GM19035 (cell line): ENCODE results near the gene SEMA3F.
A peak's percentile ranks its signal among the peaks of the same experiment; 100 is the strongest.
"Not testable (repeated sequence)": the region's sequence is repeated elsewhere in the genome, so short reads cannot be mapped to it uniquely, and the experiment has no call there.

Experiments used
- ATAC-seq: cut with Tn5 transposase; IDR thresholded peaks from one replicate; pipeline ENCODE4 v1.9.1; 2021; ENCODE audit not compliant: unreplicated experiment

SEMA3F gene

DNA sequence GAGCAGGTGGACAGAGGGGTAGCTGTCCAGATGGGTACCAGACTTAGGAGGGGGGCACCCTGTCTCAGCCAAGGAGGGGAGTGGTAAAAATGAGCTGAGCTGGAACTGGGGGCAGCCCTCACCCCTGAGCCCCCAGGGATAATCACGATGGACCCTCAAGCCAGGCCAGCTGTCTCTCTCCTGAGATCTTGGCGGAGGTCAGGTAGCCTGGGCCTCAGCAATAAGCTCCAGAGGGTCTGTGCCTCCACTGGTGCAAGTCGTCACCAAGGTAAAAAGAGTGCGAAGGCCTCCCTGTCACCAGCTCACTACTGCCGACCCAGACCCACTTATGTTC lies 55.0 kb downstream of the SEMA3F start:
- ATAC-seq = no peak

DNA sequence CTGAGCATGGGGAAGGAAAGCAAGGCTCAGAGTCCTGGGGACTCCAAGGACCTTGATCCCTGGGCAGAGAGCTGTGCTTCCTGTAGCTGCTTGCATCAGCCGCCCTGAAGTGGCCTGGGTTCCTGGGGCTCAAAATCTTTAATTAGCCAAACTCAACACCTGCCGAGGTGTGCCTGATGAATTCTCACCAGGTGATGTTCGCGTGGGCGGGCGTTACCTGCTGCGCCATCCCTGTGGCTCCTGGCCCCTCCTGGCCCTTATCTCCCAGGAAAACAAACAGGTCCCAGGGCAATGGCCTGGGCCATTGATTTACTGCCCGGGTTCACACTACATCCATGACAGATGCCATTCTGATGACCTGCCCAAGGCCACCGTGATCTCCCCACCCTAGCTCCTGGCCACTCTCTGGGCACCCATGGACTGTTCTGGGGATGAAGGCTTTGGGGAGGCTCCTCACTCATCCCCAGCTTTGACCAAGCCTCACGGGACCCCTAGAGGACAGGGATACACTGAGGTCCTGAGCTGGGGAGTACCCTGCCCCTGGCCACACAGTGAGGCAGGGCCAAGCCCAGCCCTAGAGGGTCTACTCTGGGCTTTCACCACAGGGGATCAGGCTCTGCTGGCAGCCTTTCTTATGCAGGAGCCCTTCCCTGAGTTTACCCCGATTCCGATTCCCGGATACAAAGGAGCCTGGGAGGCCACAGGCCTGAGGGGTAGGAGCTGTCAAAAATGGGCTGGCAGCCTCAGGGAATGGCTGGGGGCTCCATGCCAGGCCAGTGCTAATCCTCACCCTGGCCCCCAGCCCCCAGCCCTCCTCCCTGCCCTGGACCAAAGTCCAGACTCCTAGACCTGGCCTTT lies 55.6 kb downstream of the SEMA3F start:
- no peak for ATAC-seq

DNA sequence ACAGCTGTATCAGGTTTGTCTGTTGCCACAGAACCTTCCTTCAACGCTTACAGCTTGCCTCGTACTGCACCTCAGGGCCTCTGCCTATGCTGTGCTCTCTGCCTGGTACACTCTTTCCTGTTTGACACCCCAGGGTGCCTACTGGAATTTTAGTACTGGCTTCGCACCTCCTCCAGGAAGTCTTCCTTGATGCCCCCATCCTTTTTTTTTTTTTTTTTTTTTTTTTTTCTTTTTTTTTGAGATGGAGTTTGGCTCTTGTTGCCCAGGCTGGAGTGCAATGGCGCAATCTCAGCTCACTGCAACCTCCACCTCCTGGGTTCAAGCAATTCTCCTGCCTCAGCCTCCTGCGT lies 56.2 kb downstream of the SEMA3F start:
- ATAC-seq = not testable (repeated sequence)

DNA sequence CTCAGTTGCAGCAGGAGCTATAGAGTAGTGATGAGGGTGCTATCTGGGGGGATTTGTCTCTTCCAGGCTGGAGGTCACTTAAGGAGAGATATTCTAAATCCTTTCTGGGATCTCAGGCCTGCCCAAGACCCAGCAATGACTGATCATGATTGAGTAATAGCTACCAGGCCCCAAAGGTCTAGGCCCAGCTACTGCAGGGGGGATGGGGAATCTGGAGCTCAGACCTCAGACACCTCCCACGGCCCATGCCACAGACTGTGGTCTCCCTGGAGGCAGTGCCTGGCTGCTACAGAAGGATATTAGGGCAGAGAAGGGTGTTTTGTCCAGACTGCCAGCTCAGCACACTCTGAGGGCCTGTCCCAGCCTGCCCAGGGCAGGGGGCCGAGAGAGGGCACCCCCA lies 56.8 kb downstream of the SEMA3F start:
- no peak for ATAC-seq

DNA sequence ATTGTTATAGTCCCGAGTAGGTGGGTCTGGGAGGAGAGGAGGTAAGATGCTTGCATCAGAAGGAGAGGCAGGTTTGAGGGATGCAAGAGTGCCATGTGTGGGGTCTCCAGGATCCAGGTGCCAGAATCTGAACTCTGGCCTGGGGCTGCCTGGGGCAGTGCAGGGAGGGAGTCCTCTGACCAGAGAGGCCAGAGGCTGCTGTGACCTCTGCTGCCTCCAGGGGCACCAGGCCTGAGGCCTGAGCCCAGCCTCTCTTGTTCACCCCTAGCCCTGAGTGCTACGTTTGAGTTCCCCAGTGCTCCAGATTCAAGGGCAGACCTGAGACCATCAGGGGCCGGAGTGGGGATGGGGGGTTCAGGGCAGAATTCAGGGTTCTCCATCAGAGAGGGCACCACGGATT lies 57.4 kb downstream of the SEMA3F start:
- no peak for ATAC-seq

DNA sequence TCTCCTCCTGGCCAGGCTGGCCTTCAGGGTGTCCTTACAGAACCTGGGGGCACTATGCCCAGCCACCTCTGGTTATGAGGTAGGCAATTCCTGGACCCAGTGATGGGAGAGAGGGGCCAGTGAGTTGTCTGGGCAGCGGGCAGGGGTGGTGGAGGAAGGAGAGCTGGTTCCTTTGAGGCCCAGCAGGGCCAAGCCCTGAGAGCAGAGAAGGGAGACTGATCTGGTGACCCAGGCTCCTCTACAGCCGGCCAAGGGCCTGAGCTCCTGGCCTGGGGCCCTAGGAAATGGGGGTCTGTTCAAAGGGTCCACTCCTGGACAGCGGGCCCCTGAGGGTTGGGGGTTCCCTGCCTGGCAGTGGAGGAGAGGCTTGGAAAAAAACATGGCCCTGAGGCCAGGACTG lies 57.8 kb downstream of the SEMA3F start:
- no peak for ATAC-seq

DNA sequence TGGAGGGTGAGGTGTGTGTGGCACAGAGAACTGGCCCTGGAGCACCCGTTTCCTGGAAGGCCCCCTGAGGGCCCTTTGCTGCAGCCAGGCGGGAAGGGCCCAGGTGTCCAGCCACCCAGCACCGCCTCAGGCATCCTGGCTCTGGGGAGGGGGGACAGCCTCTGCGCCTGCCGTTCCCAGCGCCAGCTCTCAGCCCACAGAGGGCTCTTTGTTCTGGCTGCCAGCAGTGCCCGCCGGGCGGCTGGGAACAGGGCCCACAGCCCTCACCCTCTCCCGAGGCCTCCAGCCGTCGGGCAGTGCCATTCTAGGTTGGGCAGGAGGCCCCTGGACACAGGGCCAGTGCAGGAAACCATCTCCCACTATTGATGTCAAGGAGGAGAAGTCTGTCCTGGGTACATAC lies 58.2 kb downstream of the SEMA3F start:
- no peak for ATAC-seq

DNA sequence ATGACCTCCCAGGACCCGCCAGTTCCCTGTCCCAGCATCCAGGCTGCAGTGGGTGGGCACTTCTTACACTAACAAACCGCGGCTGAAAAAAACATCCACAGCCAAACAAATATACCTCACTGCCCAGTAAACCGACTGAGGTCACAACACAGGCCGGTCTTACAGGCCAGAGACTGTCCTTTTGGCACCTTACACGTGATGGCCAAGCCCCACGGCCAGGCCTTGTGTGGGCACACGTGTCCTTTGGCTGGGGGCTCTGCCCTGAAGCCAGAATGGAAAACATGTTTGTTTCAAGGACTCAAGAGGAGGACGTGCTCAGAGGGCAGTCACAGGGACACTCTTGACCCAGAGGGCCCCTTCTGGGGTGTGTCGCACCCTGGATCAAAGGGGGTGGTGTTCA lies 59.7 kb downstream of the SEMA3F start:
- ATAC-seq = no peak

DNA sequence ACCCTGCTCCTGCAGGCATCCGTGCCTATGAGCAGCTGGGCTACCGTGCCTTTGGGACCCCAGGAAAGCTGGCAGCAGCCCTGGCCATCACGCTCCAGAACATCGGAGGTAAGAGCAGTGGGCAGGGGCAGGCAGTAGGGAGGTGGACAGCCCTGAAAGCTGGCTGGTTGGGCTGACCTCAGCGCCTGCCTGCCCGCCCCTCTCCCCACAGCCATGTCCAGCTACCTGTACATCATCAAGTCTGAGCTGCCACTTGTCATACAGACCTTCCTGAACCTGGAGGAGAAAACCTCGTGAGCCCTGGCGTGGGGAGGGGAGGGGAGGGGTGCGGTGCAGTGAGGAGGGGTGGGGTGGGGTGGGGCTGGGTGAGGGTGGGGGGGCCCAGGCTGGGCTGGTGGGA lies 60.4 kb downstream of the SEMA3F start:
- ATAC-seq = no peak

DNA sequence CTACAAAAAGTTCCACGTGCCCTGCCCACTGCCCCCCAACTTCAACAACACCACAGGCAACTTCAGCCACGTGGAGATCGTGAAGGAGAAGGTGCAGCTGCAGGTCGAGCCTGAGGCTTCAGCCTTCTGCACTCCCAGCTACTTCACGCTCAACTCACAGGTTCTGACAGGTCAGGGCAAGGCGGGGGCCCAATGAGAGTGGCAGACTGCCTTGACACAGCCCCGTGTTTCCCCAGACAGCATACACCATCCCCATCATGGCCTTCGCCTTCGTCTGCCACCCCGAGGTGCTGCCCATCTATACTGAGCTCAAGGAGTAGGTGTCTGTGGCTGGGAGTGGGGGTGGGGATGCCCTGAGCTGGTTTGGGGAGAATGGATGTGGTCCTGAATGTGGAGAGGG lies 62.6 kb downstream of the SEMA3F start:
- ATAC-seq = no peak

DNA sequence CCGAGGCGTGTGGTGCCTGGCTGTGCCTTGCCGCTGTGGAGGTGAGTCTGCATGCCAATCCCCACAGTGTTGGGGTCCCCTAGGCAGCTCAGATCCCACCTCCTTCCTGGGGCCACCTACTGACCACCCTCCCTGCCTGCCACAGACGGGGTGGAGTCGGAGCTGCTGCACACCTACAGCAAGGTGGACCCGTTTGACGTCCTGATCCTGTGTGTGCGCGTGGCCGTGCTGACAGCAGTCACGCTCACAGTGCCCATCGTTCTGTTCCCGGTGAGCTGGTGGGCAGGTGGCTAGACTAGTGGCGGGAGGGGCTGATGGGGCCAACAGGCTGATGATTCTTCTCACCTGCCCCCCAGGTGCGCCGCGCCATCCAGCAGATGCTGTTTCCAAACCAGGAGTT lies 63.3 kb downstream of the SEMA3F start:
- ATAC-seq = no peak

DNA sequence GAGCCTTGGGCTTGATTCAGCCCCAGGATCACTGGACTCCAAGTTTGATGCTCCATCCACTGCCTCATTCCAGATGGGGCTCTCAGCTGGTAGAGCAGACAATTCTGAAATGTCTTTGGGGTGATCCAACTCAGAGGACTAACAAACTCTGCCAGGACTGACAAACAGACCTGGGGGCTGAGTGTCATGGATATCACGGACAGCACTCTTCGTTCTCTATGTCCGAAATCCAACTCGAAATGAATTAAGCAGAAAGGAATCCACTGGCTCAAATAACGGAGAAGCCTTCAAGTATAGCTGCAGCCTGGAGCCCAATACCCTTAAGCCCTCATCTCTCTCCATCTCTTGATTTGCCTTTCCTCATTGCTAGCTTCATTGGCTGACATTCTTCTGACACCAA lies 64.2 kb downstream of the SEMA3F start:
- ATAC-seq = no peak

DNA sequence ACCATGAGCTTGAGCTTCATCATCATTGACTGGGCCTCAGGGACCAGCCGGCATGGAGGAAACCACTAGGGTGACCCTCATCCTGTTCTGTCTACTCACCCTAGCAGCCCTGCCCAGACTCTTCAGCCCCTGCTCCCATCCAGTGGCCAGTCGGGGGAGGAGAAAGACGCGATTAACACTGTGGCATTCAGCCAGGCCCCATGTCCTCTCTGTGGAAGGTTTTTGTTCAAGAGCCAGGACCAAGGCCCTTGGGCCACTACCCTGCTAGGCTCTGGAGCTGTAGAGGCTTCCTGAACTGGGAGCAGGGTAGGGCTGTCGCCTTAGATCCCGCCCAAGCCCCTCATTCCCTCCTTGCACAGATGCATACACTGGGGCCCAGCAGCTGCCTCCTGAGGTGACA lies 65.0 kb downstream of the SEMA3F start:
- no peak for ATAC-seq

DNA sequence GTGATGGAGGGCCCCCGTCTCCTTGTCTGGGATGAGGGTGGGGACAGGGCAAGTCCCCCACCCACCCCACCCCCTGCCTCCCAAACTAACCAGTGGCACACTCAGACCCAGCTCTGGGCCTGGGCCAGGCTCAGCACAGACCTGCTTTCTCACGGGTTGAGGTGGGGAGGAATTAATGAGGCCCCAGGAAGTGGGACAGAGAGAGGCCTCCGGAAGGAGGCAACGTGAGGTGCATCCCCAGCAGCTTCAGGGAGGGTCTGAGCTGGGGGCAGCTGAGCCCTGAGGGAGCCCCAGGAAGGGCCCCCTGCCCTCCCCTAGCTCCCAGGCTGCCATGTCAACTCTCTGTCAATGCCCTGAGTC lies 65.9 kb downstream of the SEMA3F start:
- ATAC-seq = no peak

DNA sequence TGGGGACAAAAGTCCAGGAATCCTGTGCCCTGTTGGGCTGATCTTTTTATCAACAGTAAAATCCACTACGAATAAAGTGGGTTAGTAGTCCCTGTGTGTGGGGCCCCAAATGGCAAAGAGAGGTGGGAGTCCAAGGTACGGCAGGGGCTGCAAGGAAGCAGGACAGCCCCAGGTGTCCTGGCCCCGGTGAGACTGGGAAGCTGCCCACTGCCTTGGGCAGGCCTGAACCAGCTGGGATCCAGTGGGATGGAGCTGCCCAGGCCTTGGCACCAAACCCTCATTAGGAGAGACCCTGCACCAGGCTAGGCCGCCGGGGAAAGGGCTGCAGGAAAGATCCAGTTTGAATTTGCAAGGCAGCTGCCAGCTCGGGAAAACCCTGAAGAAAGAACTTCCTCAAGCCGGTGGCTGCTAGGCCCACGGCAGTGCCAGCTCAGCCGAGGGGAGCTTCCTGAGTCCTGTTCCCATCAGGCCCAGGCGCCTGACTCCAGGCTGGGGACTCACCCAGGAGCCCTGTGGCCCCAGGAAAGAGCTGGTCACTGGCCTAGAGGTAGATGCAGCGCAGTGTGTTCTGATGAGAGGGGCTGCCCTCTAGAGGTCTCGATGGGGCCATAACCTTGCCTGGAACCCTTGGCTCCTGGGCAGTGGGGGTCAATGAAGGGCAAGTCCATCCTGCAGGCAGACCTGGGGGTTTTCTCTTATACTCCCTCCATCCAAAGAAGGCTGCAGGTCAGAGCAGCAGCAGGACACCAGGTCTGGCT lies 66.5 kb downstream of the SEMA3F start:
- no peak for ATAC-seq

DNA sequence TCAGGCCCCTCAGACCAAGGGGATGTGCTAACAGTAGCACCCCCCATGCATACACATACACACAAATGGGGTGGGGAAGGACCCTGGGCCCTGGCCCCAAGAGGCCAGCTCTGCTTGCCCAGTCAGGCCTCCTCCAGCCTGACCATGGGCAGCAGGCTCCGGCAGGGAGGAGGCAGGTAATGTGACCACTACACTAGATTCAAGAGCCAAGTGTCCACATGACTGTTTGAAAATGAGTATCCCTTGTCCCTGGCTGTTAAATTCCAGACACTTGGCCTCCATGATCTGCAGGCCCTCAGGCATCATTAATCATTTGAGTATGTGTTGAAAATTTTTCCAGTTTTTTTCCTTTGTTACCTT lies 67.0 kb downstream of the SEMA3F start:
- no peak for ATAC-seq

DNA sequence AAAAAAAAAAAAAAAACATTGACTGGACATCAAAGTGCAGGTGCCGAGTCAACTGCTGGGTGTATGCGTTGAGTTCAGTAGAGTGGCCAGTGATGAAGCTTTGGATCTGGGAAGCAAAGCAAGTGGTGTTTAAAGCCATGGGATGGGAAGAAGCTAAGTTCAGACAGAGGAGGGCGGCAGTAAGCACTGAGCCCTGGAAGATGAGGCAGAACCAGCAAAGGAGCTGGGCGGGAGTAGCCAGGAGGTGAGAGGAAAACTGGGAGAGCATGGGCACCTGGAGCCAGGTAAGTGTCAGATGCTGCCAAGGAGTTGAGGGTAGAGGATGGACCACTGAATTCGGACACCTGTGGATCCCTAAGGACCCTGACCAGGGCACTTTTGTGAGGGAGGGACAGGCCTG lies 69.5 kb downstream of the SEMA3F start:
- no peak for ATAC-seq

DNA sequence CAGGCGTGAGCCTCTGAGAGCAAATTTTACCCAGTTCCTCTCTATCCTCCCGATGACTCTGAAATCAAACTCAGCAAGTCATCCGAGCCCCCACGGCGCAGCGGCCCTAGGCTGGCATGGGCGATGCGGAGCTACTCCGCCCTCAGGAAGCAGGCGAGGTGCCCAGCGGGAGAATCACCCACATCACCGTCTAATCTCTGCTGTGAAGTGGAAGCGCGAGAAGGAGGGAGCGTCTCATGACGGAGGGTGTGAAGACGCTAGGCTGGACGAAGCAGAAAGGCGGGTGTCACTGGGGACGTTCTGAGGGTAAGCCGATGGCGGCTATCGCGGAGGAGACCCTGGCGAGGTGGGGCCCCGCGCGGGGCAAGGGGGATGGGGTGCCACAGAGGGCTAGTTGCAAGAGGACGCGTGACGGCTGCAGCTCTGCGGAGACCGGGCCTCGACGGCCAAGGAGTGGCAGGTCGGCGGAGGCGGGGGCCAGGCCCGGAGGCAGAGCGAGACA lies 71.8 kb downstream of the SEMA3F start:
- ATAC-seq = peak; percentile 19

DNA sequence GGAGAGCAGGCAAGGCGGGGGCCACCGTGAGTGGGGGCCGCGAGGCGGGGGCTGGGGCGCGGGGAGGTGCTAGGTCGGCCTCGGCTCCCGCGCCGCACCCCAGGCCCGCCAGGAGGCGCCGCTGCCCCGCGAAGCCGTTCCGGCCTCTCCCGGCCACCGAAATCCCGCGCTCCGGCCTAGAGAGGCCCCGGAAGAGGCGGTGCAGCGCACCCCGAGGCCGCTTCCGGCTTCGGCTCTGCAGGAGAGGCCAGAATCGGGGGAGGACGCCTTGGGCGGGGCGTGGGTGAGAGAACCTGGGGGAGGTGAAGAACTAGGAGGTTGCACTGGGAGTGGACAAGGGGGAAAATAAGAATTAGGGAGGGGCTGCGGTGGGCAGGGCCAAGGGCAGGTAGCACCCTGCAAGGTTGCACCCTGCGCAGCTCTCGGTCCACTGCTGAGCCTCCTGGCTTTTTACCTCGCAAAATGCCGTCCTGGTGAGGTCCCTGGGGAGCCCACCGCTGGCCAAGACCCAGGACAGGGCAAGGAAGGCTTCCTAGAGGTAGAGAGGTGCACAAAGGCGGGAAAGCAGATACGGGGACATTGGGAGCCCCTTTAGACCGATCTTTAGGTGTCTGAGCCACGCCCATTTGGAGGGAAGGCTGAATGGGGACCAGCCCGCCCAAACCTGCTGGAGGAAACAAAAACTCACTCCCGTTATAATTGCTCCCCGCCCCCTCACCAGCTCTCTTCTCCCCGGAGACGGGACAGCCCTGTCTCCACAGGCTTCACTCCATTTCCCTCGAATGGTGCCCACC lies 72.5 kb downstream of the SEMA3F start:
- ATAC-seq = peak; percentile 86

DNA sequence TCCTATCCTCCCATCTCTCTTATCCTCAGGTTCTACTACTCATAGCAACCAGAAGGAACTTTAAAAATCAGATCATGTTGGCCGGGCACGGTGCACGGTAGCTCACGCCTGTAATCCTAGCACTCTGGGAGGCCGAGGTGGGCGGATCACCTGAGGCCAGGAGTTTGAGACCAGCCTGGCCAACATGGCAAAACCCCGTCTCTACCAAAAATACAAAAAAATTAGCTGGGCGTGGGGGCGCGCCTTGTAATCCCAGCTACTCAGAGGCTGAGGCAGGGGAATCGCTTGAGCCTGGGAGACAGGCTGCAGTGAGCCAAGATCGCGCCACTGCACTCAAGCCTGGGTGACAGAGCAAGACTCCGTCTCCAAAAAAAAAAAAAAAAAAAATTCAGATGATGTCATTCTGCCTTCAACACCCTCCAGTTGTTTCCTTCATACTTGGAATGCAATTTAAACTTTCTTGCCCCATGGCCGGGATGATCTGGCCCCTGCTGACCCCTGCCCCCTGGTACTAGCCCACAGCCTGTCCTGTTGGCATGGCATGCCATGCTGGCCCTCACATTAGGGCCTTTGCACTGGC lies 73.2 kb downstream of the SEMA3F start:
- ATAC-seq = not testable (repeated sequence)

DNA sequence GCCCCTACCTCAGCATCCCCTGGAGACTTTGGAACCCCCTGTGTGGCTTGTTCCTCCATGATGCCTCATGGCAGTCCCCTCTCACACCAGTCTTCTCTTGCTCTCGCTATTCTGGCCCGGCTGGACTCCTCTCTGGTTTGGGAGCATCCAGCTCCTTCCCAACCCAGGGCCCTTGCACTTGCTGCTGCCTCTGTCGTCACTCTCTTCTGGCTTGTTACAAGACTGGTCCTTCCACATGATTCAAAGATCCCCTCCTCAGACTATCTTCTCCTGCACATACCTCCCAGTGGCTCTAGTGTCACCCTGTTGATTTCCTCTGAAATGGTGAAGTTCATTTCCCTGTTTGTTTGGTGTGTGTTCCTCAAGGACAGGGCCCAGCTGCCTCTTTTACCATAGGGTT lies 74.4 kb downstream of the SEMA3F start:
- no peak for ATAC-seq
